Panc1 (cell line): ENCODE results near the gene SCAF4.

Source experiments
- CTCF ChIP-seq: fragments of 450-650 bp; IDR thresholded peaks from 2 replicates; pipeline ENCODE4 v1.5.1; 2017; ENCODE audit warnings: mild to moderate bottlenecking
- POLR2AphosphoS5 ChIP-seq: IDR thresholded peaks from 2 replicates; pipeline ENCODE4 v1.6.1; 2012; ENCODE audit warnings: mild to moderate bottlenecking, low read depth, low read length, moderate library complexity
- REST ChIP-seq, 2 experiments: IDR thresholded peaks; 2 replicates each; pipeline ENCODE4 v1.6.1; 2011 to 2012; ENCODE audit warnings: low read depth in 2 of 2, control low read depth in 1 of 2, low read length in 1 of 2, mild to moderate bottlenecking in 1 of 2, moderate library complexity in 1 of 2; ENCODE audit not compliant: insufficient read depth in 1 of 2
- SIN3A ChIP-seq: IDR thresholded peaks from 2 replicates; pipeline ENCODE4 v1.6.1; 2012; ENCODE audit warnings: low read depth, mild to moderate bottlenecking, low read length, moderate library complexity, borderline replicate concordance; ENCODE audit not compliant: insufficient read depth
- TCF7L2 ChIP-seq: IDR thresholded peaks from 2 replicates; pipeline ENCODE4 v1.6.1; 2011; ENCODE audit warnings: mild to moderate bottlenecking, low read depth, low read length, inconsistent platforms

GRCh38 chr21:31698461-31698860 is 33.5 kb downstream of the SCAF4 start:
- TF ChIP-seq SIN3A (no peak), CTCF (no peak), TCF7L2 (no peak), REST (IDR thresholded peaks at IDR 0.05; ENCODE audit: insufficient read depth in 1 of 2, low read depth in 2 of 2, low read length in 1 of 2) (no peak), POLR2AphosphoS5 (no peak)
